Gastrocnemius medialis (tissue), 4 donors: ENCODE results near the gene YARS2. TPM values are rescaled to one million over a fixed set of nuclear protein-coding genes. Genes with fewer than 3 reads are reported as not detected.
"Not testable (repeated sequence)": the region's sequence is repeated elsewhere in the genome, so short reads cannot be mapped to it uniquely, and the experiment has no call there.

Experiments
- ATAC-seq, 2 donors: fragments of 150-250 bp; one replicate each; pipeline ENCODE4 v1.9.1; 2016
- DNase-seq, 2 donors: peaks; one replicate each; pipeline ENCODE4 v3.0.0-alpha.2; 2019
- H3K27ac ChIP-seq, 4 donors: fragments of 200-600 bp; sonication (generic); 1 replicate in 1 of 4; 2 replicates in 3 of 4; pipeline ENCODE4 v1.5.1; 2016 to 2018; ENCODE audit warnings: mild to moderate bottlenecking in 2 of 4, moderate library complexity in 1 of 4
- H3K27me3 ChIP-seq, 3 donors: fragments of 200-600 bp; sonication (generic) in 2 of 3; 1 replicate in 1 of 3; 2 replicates in 2 of 3; pipeline versions ENCODE4 v1.5.1 to v1.6.0; 2016 to 2019; ENCODE audit warnings: mild to moderate bottlenecking in 1 of 3, moderate library complexity in 1 of 3
- H3K36me3 ChIP-seq, 2 donors: fragments of 200-600 bp; sonication (generic) in 1 of 2; one replicate each; pipeline ENCODE4 v1.5.1; 2017 to 2018
- H3K4me1 ChIP-seq, 2 donors: fragments of 200-600 bp; sonication (generic) in 1 of 2; one replicate each; pipeline ENCODE4 v1.5.1; 2016 to 2017; ENCODE audit warnings: mild to moderate bottlenecking in 2 of 2
- H3K4me3 ChIP-seq, 4 donors: fragments of 200-600 bp; sonication (generic) in 3 of 4; 1 replicate in 1 of 4; 2 replicates in 3 of 4; pipeline ENCODE4 v1.5.1; 2016 to 2019; ENCODE audit warnings: mild to moderate bottlenecking in 2 of 4
- H3K9me3 ChIP-seq, 3 donors: fragments of 200-600 bp; sonication (generic) in 2 of 3; 1 replicate in 1 of 3; 2 replicates in 2 of 3; pipeline ENCODE4 v1.5.1; 2016 to 2019
- POLR2A ChIP-seq, 2 donors: fragments of 450-650 bp; IDR thresholded peaks; one replicate each; pipeline ENCODE4 v1.6.1; 2017; ENCODE audit warnings: antibody characterized with exemption in 2 of 2, mild to moderate bottlenecking in 2 of 2, moderate library complexity in 2 of 2
- in situ Hi-C, 4 donors: fragments of 200-750 bp; cut with MboI; loops; one replicate each; pipeline versions ENCODE4 v1.15.0 to v1.8.0; 2017; ENCODE audit warnings: low sequenced_read_pairs in 4 of 4
- intact Hi-C: fragments of 100-400 bp; cut with DNase I; formaldehyde crosslinking; loops from one replicate; pipeline ENCODE4 v1.15.1; 2023; ENCODE audit warnings: low total_unique reads
- total RNA-seq, 4 donors: library from RNA; depleted of rRNA; stranded (reverse); fragments of >200 nt; gene quantifications; one replicate each; pipeline versions ENCODE4 v1.1.0 to v1.2.3, GENCODE V29; 2016
- TF ChIP-seq, protein P1 (sequence below), 5 experiments: fragments of 450-650 bp in 3 of 5; fragments of 200-600 bp in 2 of 5; sonication (generic) in 2 of 5; IDR thresholded peaks in 4 of 5; conservative IDR thresholded peaks in 1 of 5; 1 replicate in 4 of 5; 2 replicates in 1 of 5; pipeline ENCODE4 v1.5.1; 2016 to 2019; ENCODE audit warnings: antibody characterized with exemption in 5 of 5, mild to moderate bottlenecking in 3 of 5, moderate library complexity in 3 of 5

The YARS2 gene
- total RNA-seq, 4 donors from 2014 or later: 9.1 to 19.4 (median 13.9) TPM

GRCh38 chr12:32736445-32736844, 19.3 kb downstream of the YARS2 start:
- H3K36me3 ChIP-seq: peaks cover 0 to 84% of the 10 kb centered on the region in 2 donors
- TF ChIP-seq POLR2A (IDR thresholded peaks at IDR 0.05): no peak
- TF ChIP-seq, protein P1, sequence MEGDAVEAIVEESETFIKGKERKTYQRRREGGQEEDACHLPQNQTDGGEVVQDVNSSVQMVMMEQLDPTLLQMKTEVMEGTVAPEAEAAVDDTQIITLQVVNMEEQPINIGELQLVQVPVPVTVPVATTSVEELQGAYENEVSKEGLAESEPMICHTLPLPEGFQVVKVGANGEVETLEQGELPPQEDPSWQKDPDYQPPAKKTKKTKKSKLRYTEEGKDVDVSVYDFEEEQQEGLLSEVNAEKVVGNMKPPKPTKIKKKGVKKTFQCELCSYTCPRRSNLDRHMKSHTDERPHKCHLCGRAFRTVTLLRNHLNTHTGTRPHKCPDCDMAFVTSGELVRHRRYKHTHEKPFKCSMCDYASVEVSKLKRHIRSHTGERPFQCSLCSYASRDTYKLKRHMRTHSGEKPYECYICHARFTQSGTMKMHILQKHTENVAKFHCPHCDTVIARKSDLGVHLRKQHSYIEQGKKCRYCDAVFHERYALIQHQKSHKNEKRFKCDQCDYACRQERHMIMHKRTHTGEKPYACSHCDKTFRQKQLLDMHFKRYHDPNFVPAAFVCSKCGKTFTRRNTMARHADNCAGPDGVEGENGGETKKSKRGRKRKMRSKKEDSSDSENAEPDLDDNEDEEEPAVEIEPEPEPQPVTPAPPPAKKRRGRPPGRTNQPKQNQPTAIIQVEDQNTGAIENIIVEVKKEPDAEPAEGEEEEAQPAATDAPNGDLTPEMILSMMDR (IDR thresholded peaks at IDR 0.05 in 4 of 5, conservative IDR thresholded peaks at IDR 0.05 in 1 of 5): no peak
- in situ Hi-C loops: no loop called here

DNA sequence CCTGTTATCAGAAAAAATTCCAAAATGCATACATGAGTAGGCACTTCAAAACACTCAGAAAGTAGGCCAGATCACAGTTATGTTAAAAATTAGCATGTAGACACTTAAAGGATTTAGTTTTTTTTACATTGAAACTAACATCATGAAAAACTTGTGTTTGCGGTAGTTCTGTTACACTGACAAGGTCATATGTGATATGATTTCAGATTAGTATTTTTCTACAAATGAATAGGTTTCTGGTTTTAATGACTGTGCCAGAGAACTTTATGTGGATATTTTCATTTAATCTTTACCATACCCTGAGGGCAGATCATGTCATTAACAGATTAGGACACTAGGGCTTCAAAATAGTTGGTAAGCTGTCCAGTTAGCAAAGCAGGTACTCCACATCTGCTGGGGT, 20.7 kb downstream of the YARS2 start:
- intact Hi-C loops: no loop called here
- no peak for DNase-seq
- ATAC-seq: no peak
- Histone ChIP-seq H3K36me3 (peaks cover 0 to 88% of the 10 kb centered on the region in 2 donors), H3K27me3 (no peaks in the 10 kb centered on the region), H3K27ac (no peak overlapping the region), H3K4me3 (no peak overlapping the region), H3K4me1 (no peaks in the 10 kb centered on the region), H3K9me3 (no peaks in the 10 kb centered on the region)
- TF ChIP-seq, protein P1 (IDR thresholded peaks at IDR 0.05 in 4 of 5, conservative IDR thresholded peaks at IDR 0.05 in 1 of 5): no peak
- TF ChIP-seq POLR2A (IDR thresholded peaks at IDR 0.05): no peak
- in situ Hi-C loops: no loop called here

More at GRCh38 chr12:32736445-32736844, 19.3 kb downstream of the YARS2 start:
- no peaks in the 10 kb centered on the region for H3K4me1 ChIP-seq
- ATAC-seq (no peak), DNase-seq (no peak)
- no peaks in the 10 kb centered on the region for H3K27me3 ChIP-seq
- H3K4me3 ChIP-seq: no peak overlapping the region
- no peaks in the 10 kb centered on the region for H3K9me3 ChIP-seq
- H3K27ac ChIP-seq: no peak overlapping the region
- intact Hi-C loops: no loop called here

DNA sequence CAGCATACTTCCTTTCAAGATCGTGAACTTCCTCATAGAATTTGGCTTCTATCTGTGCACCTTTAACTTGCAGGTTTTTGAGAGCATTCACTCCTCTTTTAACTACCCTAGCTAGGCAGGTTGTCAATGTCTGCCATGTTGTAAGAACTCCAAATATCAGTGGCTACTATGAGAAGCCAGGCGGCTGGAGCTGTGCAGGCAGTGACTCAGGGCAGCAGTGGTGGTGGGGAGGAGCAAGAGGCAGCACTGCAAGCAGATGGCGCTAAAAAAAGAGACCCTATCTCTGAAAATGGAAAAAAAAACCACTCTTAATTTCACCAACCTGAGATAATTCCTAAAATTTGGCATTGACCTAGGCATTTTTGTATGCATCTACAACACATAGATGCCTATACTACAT, 28.5 kb downstream of the YARS2 start:
- intact Hi-C loops: no loop called here
- no peaks in the 10 kb centered on the region for H3K4me1 ChIP-seq
- in situ Hi-C loops: no loop called here

GRCh38 chr12:32726286-32726685, 29.4 kb downstream of the YARS2 start:
- Histone ChIP-seq H3K4me3 (no peak overlapping the region), H3K27ac (no peak overlapping the region), H3K36me3 (peaks cover 0 to 73% of the 10 kb centered on the region in 2 donors), H3K27me3 (no peaks in the 10 kb centered on the region), H3K4me1 (no peaks in the 10 kb centered on the region), H3K9me3 (no peaks in the 10 kb centered on the region)
- in situ Hi-C loops: no loop called here
- DNase-seq (no peak), ATAC-seq (no peak)
- intact Hi-C loops: no loop called here
- TF ChIP-seq, protein P1 (IDR thresholded peaks at IDR 0.05 in 4 of 5, conservative IDR thresholded peaks at IDR 0.05 in 1 of 5): no peak
- TF ChIP-seq POLR2A (IDR thresholded peaks at IDR 0.05): no peak

More for the DNA sequence above, 28.5 kb downstream of the YARS2 start:
- H3K27me3 ChIP-seq: no peaks in the 10 kb centered on the region
- no peak for DNase-seq
- no peaks in the 10 kb centered on the region for H3K9me3 ChIP-seq
- no peak overlapping the region for H3K27ac ChIP-seq
- no peak for TF ChIP-seq POLR2A (IDR thresholded peaks at IDR 0.05)
- TF ChIP-seq, protein P1 (IDR thresholded peaks at IDR 0.05 in 4 of 5, conservative IDR thresholded peaks at IDR 0.05 in 1 of 5): no peak
- no peak for ATAC-seq
- peaks cover 0 to 73% of the 10 kb centered on the region in 2 donors for H3K36me3 ChIP-seq
- H3K4me3 ChIP-seq: no peak overlapping the region

- H3K36me3 ChIP-seq: peaks cover 0 to 71% of the 10 kb centered on the region in 2 donors
- H3K27ac ChIP-seq, H3K4me1 ChIP-seq, H3K9me3 ChIP-seq, H3K4me3 ChIP-seq, intact Hi-C loops, in situ Hi-C loops, ATAC-seq, DNase-seq, H3K27me3 ChIP-seq: not testable (repeated sequence)
Measured at GRCh38 chr12:32725308-32725707, 30.4 kb downstream of the YARS2 start.
